Measurements from ENCODE around the gene PIN4.

DNA sequence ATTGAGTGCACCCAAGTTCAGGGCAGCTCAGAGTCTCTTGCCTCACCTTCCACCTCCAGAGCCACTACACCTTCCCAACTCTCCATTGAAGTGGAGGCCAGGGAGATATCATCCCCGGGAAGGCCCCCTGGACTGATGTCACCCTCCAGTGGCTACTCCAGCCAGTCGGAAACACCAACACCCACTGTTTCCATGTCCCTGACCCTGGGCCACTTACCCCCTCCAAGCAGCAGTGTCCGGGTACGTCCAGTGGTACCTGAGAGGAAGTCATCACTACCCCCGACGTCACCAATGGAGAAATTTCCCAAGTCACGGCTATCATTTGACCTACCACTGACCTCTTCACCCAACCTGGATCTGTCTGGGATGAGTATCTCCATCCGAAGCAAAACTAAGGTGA lies 42.0 kb upstream of the PIN4 start:
- TF ChIP-seq, protein P1, sequence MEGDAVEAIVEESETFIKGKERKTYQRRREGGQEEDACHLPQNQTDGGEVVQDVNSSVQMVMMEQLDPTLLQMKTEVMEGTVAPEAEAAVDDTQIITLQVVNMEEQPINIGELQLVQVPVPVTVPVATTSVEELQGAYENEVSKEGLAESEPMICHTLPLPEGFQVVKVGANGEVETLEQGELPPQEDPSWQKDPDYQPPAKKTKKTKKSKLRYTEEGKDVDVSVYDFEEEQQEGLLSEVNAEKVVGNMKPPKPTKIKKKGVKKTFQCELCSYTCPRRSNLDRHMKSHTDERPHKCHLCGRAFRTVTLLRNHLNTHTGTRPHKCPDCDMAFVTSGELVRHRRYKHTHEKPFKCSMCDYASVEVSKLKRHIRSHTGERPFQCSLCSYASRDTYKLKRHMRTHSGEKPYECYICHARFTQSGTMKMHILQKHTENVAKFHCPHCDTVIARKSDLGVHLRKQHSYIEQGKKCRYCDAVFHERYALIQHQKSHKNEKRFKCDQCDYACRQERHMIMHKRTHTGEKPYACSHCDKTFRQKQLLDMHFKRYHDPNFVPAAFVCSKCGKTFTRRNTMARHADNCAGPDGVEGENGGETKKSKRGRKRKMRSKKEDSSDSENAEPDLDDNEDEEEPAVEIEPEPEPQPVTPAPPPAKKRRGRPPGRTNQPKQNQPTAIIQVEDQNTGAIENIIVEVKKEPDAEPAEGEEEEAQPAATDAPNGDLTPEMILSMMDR (IDR thresholded peaks at IDR 0.05), result no peak
- TF ChIP-seq POLR2A (IDR thresholded peaks at IDR 0.05) (no peak), EP300 (IDR thresholded peaks at IDR 0.05) (no peak)
